GM21737 (cell line): ENCODE results near the gene PDK3.

Experiments
- ATAC-seq: cut with Tn5 transposase; IDR thresholded peaks from one replicate; pipeline ENCODE4 v1.9.1; 2021; ENCODE audit warnings: mild to moderate bottlenecking, moderate library complexity; ENCODE audit not compliant: unreplicated experiment

PDK3 gene

DNA sequence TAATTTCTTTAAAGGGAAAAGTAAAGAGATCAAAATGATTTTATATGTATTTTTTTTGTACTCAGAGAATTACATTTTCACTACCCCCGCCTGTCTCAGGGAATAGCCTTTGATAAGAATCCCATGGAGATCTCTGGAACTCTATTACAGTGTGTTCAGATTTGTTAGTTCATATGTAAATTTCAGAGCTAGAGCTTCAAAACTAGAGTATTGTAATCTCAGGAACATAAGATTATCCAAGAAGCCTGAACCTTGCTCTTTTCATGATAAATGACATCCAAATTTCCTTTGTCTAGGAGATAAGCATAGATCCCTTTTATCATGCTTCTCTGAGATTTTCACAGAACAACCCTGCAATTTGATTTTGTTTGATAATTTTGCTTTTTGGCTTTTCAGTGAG is 82.9 kb downstream of the PDK3 start:
- no peak for ATAC-seq

DNA sequence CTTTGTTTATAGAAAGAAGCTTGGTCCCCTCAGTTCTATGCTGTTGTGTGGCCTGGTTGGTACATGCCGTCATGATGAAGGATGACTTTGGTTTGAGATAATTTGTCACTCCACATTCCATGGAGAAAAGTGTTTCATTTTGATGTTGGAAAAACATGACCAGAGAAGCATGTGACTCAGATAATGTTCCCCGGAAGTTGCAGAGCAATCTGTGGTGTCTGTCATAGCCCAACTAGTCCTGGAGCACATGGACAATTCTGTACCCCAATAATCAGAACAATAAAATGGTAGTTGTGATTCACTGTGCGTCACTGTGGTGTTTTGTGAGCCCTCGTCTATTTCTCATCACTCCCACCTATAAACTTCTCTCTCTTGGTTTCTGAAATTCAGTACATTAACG is 85.1 kb downstream of the PDK3 start:
- no peak for ATAC-seq

DNA sequence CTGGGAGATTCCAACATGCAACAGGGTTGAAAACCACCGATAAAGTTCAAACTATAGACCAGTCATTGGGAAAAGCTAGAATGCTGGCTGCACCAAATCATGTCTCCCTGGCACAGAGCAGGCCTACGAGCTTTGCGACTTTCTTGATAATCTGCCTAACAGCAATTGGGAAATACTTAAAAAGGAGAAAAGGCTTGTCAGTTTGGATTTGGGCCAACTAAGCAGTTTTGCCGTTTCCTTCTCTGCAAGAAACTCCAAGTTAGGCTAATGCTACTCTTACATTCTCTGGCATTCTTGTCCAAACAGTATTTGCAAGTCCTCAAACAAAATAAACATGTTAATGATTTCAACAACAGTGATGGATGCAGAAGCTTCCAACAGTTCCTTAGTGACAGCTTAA is 87.9 kb downstream of the PDK3 start:
- no peak for ATAC-seq

DNA sequence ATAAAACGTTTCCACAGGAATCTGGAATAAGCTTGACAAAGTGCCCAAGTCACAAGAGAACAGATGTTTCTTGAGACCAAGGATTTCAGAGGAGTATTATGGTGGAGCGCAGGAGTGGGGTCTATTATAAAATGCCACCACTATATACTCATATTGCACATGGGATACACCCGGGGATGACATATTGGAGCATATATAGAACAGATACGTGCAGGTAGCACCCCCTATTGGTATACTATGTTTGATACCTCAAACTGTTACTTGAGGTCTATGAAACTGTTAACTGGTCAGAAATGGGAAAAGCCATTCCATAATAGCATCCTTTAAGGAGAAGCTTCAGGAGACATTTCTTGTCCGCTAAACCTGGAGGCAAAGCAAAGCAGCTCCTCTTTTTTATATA is 96.0 kb downstream of the PDK3 start:
- ATAC-seq, result no peak

DNA sequence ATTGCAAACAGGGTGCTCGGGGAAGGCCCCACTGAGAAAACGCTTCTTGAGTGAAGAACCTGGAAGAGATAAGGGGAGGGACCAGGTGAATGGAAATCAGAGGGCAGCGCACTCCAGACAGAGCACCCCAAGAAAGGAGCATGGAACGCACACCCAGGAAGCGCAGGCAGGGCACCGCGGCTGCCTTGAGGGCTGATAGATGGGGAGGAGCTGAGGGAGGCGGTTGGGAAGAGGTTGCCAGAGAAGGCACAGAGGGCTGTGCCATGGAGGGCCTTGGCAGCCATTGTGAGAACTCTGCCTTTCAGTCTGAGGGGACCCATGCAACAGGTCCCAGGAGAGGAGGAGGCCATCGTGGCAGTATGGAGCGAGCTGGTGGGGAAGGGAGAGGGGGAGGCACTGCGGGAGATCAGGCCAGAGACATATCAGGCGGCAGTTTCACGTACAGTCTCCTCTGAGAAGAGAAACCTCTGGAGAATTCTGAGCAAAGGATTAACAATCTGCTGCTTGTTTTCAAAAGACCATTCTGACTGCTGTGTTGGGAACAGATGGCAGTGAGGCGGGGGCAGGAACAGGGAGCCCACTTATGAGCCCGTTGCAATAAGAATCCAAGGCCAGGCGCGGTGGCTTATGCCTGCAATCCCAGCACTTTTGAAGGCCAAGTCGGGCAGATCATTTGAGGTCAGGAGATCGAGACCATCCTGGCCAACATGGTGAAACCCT is 98.4 kb downstream of the PDK3 start:
- no peak for ATAC-seq

DNA sequence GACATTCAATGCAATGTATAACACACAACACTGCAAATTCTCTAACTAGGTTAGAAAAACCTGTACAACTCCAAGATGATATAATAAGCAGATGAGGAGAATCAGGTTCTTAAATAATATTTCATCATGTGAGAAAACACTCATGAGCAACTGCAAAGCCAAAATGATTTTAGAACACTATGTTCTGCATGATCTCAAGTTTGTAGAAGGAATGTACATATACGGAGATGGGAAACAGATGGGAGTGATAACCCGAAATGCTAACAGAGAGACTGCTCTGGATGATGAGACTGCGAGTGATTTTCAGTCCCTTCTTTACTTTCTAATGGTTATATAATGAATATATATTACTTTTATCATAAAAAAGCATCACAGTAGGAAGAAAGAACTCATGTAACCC is 101.2 kb downstream of the PDK3 start:
- no peak for ATAC-seq

DNA sequence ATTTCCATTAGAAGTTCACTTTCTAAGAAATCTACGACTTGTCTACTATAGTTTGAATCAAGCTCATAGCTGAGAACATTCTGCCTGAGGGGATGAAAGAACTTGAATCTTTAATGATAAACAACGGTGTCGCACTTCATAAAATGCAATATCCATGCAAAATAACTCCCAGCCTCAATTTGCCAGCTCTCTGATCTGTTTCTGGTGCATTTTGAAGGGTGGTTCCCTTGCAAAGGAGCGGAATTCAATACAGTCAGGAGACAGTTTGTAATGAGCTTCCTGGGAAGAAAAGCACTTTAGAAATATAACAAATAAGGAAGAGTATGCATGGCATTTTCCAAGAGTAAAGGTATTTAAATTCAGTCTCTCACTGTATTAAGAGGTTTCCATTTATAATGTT is 102.1 kb downstream of the PDK3 start:
- no peak for ATAC-seq

DNA sequence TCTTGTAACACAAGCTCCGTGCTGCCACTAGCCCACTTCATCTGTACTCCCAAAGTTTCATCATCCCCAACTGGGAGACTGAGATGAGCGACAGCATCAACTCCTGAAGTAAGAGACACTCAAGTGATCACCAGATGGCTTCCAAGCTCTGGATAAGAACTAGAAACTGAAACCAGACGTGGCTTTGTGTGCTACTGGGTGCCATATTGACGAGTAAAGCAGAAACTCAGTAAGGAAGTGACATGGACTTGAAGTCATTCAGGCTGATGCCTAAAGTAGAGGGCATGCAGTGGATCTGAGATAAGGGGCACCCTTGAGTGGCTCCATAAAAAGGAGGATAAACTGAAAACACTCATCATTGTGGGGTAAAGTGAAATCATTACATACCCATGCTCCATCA is 109.7 kb downstream of the PDK3 start:
- ATAC-seq, result no peak

DNA sequence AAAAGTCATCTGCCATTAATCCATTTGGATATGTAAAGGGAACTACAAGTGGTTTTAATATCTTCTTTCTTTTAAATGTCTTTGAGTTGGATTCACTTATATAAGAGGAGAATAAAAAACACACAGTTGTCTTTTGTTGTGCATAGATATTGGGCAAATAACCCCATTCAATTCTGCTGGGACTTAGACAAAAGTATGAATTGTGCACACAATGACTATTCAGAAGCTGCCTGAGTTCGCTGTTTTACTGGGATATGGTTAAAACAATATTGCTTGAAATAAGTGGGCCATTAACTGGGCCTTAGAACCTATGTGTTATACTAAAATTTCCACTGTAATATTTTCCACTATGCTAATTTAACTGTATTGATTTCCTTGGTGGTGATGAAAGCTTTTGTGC is 110.4 kb downstream of the PDK3 start:
- no peak for ATAC-seq

DNA sequence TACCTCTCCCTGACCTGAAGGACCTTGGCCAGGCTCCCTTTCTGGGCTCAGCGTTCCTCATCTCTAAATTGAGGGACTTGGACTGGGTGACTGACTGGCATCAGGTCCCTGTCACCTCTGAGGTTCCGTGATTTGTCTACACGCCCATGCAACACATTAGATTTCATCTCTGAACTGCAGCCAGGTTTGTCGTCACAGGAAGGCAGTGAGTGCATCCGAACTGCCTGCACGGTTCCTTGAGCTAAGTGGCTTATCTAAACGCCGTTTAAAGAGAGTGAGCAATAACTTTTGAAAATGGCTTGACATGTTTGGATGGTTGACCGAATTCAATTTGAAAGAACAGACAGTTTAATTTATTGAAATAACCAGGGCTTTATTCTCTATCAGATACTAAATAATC is 112.0 kb downstream of the PDK3 start:
- no peak for ATAC-seq
